Cerebellar cortex (tissue), 1 donor: ENCODE data around the gene NAA35.
A peak's percentile ranks its signal among the peaks of the same experiment; 100 is the strongest.
"Not testable (repeated sequence)": the region's sequence is repeated elsewhere in the genome, so short reads cannot be mapped to it uniquely, and the experiment has no call there.

ENCODE experiments used
- DNase-seq: peaks from one replicate; pipeline ENCODE4 v3.0.0-alpha.2; 2015; ENCODE audit warnings: low spot score

NAA35 gene

DNA sequence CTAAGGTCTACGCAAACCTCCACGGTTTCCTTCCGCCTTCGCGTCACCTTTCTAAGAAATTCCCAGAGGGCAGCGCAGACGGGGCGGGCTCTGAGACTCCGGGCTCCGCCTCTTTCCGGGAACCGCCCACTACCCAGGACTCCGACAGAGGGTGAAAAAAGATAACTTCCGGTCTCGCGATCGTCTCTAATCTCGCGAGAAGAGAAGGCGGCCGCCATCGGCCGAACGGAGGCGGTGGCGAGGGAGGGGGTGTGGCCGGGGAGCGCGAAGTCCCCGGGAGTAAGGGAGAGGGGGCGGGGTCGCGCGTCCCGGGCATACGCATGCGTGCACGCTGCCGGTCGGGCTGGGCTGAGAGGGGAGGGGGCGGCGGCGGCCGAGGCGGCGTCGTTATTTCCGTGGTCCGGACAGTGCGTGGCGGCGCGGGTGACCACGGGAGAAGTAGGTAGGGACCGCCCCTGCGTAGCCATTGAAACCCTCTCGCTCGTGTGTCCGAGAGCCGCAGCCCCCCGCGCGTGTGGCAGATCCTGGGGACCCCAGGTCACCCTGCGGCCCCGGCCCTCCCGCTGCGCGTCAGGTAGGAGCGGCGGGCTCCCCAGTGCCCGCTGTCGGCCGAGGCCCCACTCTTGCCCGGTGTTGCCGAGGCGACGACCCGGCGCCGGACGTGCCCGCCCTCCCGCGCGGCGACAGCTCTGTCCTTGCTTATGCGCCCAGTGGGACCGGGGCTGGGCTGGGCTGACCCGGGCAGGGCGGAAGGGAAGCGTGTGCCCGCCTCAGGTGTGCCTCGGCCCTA, at the start of gene NAA35:
NAA35 (plus strand) TSS at position 315 of the 790 bp plus-strand sequence. CDS start 1,014 bp downstream, outside the sequence.
- peak; percentile 99 for DNase-seq

DNA sequence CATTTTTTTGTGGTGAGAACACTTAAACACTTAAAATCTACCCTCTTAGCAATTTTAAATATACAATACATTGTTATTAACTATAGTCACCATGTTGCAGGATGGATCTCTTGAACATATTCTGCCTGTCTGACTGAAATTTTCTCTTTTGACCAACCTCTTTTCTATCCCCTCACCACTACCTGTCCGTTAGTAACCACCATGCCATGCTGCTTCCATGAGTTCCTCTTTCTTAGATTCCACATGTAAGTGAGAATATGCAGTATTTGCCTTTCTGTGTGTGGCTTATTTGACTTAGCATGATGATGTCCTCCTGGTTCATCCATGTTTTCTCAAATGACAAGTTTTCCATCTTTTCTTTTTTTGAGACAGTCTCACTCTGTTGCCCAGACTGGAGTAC, 48.5 kb upstream of the NAA35 start:
- no peak for DNase-seq

DNA sequence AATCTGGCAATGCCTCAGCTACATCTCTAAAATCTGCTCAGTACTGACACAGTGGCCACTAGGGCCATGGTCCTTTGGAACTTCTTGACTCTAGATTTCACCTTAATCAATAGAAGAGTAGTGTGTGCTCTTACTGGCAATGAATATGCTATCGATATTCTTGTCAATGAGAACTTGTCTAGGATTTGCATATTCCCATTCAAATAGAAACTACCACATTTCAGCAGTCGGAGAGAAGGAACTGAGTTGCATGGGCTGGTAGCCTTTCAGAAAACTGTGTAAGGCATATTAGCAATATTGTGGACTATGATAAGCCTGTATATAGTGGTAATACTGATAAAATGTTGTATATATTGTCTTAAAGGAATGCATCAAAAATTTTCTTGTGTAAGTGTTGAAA, 45.3 kb upstream of the NAA35 start:
- DNase-seq: no peak

DNA sequence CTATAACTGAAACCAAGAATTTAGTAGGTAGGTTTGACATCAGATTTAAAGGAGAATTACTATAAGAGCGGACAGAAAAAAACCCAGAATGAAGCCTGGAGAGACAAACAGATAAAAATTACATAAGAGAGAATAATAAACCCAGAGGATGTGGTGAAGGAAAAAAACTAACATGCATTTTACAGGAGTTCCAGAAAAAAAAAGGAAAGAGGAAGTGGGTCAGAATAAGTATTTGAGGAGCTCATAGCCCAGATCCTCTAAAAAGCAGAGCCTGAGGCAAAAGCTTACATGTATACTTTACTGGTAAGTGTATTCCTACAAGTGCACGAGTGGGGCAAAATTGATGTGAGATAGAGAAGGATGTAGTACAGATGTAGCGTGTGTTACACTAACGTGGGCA, 43.1 kb upstream of the NAA35 start:
- DNase-seq: no peak

DNA sequence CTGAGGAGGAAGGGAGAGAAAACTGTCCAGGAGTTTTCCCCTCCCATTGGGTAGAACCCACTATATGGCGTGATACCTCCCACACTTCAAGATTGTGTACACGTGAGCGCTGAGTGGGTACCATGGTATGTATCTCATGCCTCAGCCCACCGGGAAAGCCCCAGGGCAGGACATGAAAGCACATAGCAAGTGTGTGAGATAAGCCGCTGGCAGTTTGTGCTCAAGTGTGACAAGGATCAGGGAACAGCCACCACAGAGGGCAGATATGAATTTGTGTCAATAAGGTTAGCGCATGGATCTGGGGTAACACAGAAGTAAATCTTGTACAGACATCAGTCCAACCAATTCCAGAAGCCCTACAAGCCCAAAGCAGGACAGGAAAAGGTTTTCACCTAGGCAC, 42.6 kb upstream of the NAA35 start:
- no peak for DNase-seq

DNA sequence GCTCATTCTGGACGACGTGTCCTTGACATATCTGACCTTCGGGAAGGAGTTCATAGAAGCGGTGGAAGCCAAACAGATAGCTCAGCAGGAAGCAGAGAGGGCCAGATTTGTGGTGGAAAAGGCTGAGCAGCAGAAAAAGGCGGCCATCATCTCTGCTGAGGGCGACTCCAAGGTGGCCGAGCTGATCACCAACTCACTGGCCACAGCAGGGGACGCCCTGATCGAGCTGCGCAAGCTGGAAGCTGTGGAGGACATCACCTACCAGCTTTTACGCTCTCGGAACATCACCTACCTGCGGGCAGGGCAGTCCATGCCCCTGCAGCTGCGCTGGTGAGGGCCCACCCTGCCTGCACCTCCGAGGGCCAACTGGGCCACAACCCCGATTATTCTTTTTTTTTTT, 41.6 kb upstream of the NAA35 start:
- DNase-seq: no peak

DNA sequence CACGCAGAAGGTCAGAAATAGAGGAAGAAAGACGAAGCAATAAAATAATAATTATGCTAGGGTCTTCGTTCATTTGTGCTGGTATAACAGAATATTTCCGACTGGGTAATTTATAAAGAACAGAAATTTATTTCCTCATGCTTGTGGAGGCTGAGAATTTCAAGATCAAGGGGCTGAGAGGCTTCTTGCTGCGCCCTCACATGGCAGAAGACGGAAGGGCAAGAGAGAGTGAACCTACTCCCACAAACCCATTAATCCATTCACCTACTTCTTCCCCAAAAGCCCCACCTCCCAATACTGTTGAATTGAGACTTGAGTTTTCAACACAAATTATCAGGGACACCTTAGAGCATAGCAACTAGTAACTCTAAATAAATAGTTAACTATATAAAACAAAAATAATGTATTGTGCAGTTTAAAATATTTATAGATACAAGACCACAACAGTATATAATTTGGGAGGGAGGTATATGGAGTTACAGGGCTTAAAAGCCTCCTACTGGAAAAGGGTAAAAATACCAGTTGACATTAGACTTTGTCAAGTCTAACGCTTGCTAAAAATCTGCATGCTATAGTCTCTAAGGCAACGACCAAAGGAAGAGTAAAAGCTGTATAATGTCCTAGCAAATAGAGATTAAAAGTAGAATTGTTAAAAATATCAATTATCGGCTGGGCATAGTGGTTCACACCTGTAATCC, 40.3 kb upstream of the NAA35 start:
- DNase-seq: peak; percentile 34

DNA sequence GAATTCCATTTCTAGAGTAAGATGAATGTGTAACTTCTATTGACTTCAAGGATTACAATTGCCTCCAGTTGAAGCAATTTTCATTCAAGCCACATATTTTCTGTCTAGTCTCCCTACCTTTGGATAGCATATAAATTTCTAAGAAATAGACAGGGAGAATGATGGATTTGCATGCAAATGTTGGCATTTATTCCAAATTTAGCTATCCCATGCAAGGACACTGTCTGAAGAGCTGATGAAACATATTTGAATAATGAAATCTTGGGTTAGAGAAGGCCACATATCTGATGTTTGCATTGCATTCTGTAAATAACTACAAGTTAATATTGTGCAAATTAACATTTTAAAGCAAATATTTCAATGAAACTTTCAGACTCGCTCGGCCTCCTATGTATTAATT, 36.0 kb upstream of the NAA35 start:
- no peak for DNase-seq

DNA sequence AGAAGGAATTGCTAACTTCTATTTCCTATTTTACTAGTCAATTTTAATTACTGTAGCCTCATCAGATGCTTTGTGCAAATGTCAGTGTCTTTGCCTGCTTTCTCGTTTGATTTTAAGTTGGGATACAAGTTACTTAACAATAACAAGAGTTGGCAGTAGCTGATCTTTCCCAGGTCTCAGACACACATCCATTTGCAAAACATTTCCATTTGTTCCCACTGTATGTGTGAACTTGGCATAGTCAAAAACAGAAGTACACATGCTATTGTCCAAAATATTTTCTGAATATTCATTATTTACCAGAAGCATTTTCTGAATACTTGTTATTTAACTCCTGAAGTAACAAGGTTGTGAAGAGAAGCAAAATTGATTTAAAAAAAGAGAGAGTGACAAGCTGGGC, 35.0 kb upstream of the NAA35 start:
- DNase-seq: no peak

DNA sequence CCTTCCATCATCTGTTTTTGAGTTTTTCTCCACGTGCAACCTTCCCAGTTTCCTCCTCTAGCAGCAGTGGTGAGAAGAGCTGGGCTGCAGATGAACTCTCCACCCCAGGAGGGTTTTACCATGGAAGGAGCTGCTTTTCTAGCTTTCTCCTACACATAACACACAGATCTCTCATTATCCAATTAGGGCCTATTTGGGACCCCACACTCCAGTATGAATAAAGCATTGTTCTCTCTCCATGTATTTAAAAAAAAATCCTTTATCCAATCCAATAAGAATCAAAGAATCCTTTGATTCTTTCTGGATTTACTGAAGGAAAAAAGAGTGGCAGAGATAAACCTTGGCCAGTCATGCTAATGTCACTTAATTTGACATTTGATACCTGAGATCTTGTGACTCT, 31.6 kb upstream of the NAA35 start:
- no peak for DNase-seq

DNA sequence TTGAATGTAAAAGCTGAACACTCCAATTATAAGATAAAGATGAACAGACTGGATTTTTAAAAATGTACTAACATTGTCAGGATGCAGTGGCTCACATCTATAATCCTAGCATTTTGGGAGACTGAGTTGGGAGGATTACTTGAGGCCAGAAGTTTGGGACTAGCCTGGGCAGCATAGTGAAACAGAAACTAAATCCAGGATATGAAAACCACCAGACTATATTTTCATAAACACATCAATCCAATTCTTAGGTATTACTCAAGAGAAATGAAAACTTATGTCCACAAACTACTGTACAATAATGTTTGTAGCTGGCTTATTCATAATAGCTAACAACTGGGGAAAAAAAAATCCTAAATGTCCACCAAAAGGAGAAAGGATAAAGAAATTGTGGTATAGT, 26.8 kb upstream of the NAA35 start:
- DNase-seq: no peak

DNA sequence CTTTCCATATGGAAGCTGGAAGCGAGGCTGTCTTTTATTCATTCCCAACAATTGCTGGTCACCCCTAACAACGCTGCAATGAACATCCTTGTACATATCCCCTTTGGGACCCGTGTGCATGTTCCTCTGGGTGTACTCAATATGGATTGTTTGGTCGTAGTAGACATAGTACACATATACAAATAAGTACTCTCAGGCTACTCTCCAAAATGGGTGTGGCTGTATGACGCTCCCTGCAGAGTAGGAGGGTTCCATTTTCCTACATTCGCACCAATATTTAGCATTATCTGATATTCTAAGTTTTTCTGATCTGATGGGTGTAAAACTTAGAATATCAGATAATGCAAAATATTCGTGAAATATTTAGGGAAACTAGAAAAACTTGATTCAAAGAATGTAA, 23.2 kb upstream of the NAA35 start:
- no peak for DNase-seq

DNA sequence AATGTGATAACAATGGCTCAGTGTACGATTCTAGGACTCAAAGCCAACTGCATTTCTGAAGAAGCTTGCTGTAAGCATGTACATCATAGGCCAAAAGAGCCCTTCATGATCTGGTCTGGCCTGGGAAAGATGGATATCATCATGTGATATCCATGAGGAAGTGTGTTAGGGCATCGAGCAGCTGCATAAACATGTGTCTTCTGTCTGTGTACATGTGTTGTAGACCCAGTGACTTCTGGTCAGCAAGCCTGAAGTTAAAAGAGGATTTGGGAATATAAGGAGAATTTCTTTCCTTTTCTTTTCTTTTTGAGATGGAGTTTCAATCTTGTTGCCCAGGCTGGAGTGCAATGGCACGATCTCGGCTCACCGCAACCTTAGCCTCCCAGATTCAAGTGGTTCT, 15.5 kb upstream of the NAA35 start:
- DNase-seq: no peak

DNA sequence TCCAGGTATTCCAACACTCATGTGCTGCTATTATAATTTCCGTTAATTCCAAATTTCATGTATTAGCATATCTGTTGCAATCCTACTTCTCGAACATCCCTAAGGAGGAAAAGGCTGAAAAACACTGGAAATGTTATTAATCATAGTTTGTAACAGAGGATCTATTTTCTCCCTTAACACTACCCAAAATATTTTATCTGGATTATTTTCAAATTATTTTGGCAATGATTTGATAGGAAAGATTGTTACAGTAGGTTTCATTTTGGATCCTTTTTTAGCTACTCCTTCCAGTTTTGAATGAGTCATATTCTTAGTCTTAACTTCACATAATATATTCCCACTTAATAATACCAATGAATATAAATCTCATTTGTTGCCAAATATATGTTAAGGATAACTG, 13.9 kb upstream of the NAA35 start:
- DNase-seq: no peak

DNA sequence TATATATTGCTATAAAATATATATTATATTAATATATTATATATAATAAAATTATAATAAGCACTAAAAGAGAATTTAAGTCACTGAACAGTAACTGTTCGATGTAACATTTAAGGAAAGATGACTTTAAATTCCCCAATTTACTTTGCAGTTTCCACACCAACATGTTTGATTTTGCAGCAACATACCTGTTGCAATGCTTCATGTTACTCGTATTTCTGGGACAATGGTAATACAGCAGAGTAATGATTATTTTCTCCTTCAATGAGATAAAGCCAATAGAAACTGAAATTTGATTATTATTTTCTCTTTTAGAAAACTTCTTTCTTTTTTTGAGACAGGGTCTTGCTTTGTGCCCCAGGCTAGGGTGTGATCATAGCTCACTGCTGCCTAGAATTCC, 9.5 kb upstream of the NAA35 start:
- DNase-seq: no peak

DNA sequence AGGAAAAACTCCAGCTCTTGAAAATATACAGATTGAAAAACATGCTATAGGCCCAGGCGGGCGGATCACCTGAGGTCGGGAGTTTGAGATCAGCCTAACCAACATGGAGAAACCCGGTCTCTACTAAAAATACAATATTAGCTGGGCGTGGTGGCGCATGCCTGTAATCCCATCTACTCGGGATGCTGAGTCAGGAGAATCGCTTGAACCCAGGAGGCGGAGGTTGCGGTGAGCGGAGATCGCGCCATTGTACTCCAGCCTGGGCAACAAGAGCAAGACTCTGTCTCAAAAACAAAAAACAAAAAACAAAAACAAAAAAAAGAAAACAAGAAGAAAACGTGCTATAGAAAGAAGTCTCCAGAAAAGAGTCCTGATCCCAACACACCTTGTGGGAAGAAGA, 5.0 kb upstream of the NAA35 start:
- DNase-seq: not testable (repeated sequence)

DNA sequence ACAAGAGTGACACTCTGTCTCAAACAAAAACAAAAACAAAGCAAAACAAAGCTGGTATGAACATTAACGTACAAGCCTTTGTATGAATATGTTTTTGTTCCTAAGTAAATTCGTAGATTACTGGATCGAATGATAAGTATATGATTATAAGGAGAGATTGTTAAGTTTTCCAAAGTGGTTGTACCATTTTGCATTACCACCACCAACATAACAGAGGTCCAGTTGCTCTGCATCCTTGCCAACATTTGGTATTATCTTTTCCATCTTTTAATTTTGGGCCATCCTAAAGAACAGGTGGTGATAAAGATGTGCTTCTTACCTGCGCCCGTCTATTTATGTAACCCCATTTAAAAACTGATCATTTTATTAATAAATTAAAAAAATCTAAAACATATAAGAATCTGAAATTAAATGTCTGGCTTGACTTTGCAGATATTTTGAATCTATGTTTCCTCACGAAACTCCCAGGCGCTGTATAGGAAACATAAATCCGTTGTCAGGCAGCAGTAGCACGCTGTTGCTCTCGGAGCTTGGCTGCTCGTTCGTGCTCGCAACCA, 593 bp upstream of the NAA35 start:
- no peak for DNase-seq

DNA sequence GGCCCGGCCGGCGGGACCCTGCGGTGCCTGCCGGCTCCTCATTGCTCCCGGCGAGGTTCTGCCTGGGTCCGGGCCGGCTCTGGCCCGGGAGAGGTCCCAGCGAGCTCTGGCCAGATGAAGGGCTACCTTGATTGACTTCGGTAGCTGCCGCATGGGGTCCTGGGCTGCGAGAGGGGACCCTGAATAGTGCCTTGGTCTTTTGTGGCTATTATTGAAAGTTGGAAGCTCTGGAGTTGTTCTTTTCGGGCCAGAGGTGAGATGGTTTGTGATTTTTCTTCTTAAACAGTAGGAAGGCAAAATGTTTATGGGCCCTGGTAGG, 635 bp downstream of the NAA35 start:
- no peak for DNase-seq

DNA sequence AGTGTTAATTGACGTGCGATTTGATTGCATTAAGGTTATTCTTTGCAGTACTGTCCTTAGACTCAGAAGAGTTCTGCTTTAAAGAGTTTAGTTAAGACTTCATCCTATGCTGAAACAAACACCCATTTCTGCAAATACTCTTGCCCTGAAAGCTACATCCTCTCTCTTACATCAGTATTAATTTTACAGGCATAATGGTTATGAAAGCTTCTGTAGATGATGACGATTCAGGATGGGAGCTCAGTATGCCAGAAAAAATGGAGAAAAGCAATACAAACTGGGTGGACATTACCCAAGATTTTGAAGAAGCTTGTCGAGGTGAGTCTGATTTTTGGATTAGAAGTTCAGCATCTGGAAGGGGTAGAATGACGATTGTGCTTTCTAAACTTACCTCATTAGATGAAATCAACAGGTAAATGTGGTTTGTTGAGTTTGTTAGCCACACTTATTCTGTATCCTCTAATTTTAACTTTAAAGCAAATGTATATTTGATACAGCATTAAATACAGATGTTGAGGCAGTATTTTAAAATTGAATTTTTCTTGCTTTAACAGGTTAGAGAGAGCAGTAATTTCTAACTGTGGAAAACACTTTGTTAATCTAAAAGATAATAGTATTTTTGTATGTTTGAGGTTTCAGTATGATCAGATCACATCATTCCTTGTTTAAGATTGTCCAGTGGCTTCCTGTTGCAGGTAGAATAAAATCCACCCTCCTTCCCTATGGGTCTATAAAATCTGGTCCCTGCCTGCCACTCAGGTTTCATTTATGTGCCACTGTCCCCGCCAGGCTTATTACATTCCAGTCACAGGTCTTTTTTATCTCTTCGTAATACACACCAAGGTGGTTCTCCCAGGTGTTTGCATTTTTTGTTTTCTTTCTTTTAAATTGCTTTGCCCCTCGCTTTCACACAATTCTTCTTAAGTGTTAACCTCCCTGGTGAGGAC, 1.3 kb downstream of the NAA35 start:
- no peak for DNase-seq

DNA sequence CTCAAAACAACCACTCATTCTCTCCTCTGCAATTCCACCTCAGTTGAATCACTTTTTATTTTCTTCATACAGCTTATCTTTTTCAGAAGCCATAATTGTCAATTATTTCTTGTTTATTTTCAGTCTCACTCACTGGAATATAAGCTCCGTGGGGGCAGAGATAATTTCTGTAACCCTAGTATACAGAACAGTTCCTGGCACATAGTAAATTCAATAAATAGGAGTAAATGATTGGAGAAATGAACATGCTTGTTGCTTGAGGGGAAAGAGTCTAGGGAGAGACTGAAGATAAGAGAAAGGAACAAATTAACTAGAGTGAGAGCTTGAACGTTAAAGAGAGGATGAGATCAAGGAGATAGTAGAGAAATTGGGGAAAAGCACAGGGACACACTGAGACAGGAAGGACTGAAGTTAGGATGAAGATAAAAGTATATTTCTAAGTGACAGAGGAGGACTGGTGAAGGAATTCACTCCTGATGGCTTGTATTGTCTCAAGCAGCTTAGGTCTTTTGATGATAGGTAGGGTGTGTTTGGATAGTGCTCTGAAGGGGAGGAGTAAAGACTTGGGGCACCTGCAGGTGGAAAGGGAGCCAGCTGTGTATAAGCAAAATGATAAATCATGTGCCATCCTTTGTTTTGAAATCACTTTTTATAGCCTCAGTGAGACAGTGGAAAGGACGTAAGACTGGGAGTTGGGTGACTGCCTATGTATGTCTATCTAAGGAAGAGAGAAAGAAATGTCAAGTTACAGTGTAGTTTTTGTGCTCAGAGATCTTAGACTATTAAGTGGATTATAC, 2.2 kb downstream of the NAA35 start:
- DNase-seq: no peak

DNA sequence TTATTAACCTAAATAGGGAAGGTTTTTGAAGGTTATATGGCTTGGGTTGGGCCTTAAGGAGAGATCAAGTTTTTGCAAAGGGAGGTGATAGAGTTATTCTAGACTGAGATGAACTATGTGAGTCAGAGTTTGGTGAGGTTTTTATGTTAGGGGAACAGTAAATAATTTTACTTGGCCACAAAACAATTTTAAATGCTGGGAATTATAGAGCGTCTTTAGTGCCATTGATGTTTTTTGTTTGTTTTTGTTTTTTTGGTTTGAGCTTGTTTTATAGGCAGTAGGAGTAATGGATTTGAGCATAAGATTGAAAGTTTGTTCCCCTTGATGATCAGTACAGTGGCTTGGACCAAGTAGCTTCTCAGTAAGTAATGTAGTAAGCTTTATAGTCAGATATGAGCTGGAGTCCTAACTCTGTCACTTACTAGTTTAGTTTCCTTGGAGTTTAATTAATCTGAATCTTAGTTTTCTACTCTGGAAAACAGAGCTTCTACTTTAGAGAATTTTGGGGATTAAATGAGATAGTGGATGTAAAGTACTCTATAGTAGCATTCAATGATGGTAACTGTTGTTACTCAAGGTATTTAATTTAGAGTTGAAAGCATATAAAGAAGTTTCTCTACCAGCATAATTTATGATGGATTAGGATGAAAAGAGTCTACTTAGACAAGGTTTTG, 2.9 kb downstream of the NAA35 start:
- no peak for DNase-seq
